Calu3 (cell line): ENCODE results near the gene REEP6. TPM values are rescaled to one million over a fixed set of nuclear protein-coding genes. Genes with fewer than 3 reads are reported as not detected.

Source experiments
- BruUV-seq: library from RNA; stranded (reverse); fragments of 400-500 nt; replicated peaks from 2 replicates; lab custom pipeline; 2021; lab: Mats Ljungman, UMichigan
- CTCF ChIA-PET: fragments of 300-600 bp; sonication (Branson Sonifier 250); formaldehyde crosslinking; loops from one replicate; lab custom pipeline; 2022; ENCODE audit warnings: antibody characterized with exemption; lab: Charles Lee
- DNase-seq: peaks from one replicate; pipeline ENCODE4 v3.0.0; 2022
- H3K27ac Mint-ChIP-seq: one replicate; pipeline ENCODE4 v1.8.0; 2022; ENCODE audit warnings: mixed read lengths; ENCODE audit not compliant: unreplicated experiment
- H3K27me3 Mint-ChIP-seq: one replicate; pipeline ENCODE4 v1.8.0; 2022; ENCODE audit warnings: mixed read lengths; ENCODE audit not compliant: unreplicated experiment
- H3K36me3 Mint-ChIP-seq: one replicate; pipeline ENCODE4 v1.8.0; 2022; ENCODE audit warnings: mild to moderate bottlenecking, moderate library complexity, mixed read lengths; ENCODE audit not compliant: insufficient read depth, unreplicated experiment
- H3K4me1 Mint-ChIP-seq: one replicate; pipeline ENCODE4 v1.8.0; 2022; ENCODE audit warnings: mild to moderate bottlenecking, low read depth, mixed read lengths; ENCODE audit not compliant: unreplicated experiment
- H3K4me3 Mint-ChIP-seq: one replicate; pipeline ENCODE4 v1.8.0; 2022; ENCODE audit warnings: mild to moderate bottlenecking, low read depth, moderate library complexity, mixed read lengths; ENCODE audit not compliant: unreplicated experiment
- H3K9me3 Mint-ChIP-seq: one replicate; pipeline ENCODE4 v1.8.0; 2022; ENCODE audit warnings: low read depth, mixed read lengths; ENCODE audit not compliant: unreplicated experiment
- CTCF ChIP-seq: fragments of 200-600 bp; IDR thresholded peaks from one replicate; pipeline ENCODE4 v1.8.0; 2022; ENCODE audit warnings: antibody characterized with exemption; ENCODE audit not compliant: unreplicated experiment
- intact Hi-C: fragments of 100-400 bp; cut with micrococcal nuclease; formaldehyde crosslinking; loops from one replicate; pipeline ENCODE4 v1.10.0; 2022; ENCODE audit not compliant: unreplicated experiment
- total RNA-seq: library from RNA; stranded (reverse); gene quantifications from 2 replicates; pipeline ENCODE4 v1.2.3, GENCODE V29; 2022

The REEP6 gene
- total RNA-seq, 1 experiment from 2014 or later: 13.9 TPM

DNA sequence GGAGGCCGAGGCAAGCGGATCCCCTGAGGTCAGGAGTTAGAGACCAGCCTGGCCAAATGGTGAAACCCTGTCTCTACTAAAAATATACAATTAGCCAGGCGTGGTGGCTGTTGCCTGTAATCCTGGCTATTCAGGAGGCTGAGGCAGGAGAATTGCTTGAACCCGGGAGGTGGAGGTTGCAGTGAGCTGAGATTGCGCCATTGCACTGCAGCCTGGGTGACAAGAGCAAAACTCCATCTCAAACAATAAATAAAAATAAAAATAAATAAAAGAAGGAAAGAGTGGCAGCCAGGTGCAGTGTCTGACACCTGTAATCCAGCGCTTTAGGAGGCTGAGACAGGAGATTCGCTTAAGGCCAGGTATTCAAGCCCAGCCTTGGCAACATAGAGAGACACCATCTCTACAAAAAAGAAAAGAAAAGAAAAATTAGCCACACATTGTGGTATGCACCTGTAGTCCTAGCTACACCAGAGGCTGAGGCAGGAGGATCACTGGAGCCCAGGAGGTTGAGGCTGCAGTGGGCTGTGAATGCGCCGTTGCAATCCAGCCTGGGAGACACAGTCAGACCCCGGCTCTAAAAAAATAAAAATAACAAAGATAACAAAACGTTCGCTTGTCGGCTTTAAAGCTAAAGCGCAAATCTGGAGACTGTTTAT lies 11.6 kb downstream of the REEP6 start:
- no peak for DNase-seq
- H3K36me3 Mint-ChIP-seq: peaks cover 5% of the 10 kb centered on the region
- no peak overlapping the region for H3K4me3 Mint-ChIP-seq
- intact Hi-C loops: no loop called here
- CTCF ChIA-PET: no interaction called here
- no peaks in the 10 kb centered on the region for H3K4me1 Mint-ChIP-seq
- TF ChIP-seq CTCF: no peak
- BruUV-seq: no TSS peak
- no peaks in the 10 kb centered on the region for H3K27me3 Mint-ChIP-seq
- no peak overlapping the region for H3K27ac Mint-ChIP-seq
- H3K9me3 Mint-ChIP-seq: no peaks in the 10 kb centered on the region

DNA sequence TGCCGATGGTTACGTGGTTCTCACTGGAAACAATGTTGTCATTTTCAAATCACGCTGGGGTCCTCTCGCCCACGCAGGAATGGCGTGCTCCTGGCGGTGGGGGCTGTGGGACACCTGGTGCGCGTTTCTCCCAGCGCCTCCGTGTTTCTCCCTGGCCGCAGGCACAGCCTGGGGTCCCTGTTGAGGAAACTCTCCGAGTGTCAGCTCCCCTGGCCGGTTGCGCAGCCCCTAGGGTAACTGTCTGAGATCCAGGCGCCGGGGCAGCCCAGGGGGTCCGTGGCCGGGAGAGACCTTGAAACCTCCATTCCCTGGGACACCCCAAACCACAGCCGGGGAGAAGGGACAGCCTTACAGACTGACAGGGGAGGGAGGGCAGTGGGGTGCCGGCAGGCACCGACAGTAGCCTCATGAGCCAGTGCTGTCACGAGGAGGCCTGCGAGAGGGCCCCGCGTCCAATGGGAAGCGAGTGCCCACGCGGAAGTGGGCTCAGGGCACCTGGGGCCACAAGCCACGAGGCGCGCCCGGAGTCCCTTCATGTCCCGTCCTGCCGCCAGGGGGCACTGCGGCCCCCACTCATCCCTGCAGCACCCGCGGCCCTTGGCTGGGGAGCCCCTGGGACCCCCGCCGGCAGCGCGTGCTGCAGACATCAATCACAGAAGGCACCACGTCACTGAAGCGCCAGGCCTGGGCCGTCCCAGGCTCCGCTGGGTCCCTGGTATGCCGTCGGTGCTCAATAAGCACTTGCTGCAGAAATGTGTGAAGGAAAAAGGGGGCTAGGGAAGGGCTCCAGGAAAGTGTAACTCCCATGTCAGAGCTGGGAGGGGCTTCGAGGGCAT lies 12.3 kb downstream of the REEP6 start:
- Mint-ChIP-seq H3K4me3 (no peak overlapping the region), H3K27me3 (no peaks in the 10 kb centered on the region), H3K4me1 (no peaks in the 10 kb centered on the region), H3K27ac (no peak overlapping the region), H3K36me3 (peaks cover 10% of the 10 kb centered on the region), H3K9me3 (no peaks in the 10 kb centered on the region)
- CTCF ChIA-PET: no interaction called here
- TF ChIP-seq CTCF: peak; percentile 76
- intact Hi-C loops: no loop called here
- BruUV-seq: no TSS peak
- DNase-seq: peak; percentile 47

- no TSS peak for BruUV-seq
- no peaks in the 10 kb centered on the region for H3K9me3 Mint-ChIP-seq
- peaks cover 10% of the 10 kb centered on the region for H3K36me3 Mint-ChIP-seq
- TF ChIP-seq CTCF: no peak
- CTCF ChIA-PET: no interaction called here
- no peak for DNase-seq
- intact Hi-C loops: no loop called here
- no peak overlapping the region for H3K27ac Mint-ChIP-seq
- H3K4me3 Mint-ChIP-seq: no peak overlapping the region
- no peaks in the 10 kb centered on the region for H3K27me3 Mint-ChIP-seq
- no peaks in the 10 kb centered on the region for H3K4me1 Mint-ChIP-seq
These were observed 13.2 kb downstream of the REEP6 start for GRCh38 chr19:1503925-1504773.

GRCh38 chr19:1505012-1505411 lies 14.0 kb downstream of the REEP6 start:
- CTCF ChIA-PET: no interaction called here
- no peaks in the 10 kb centered on the region for H3K9me3 Mint-ChIP-seq
- no TSS peak for BruUV-seq
- H3K4me1 Mint-ChIP-seq: no peaks in the 10 kb centered on the region
- H3K27ac Mint-ChIP-seq: no peak overlapping the region
- TF ChIP-seq CTCF: no peak
- H3K4me3 Mint-ChIP-seq: no peak overlapping the region
- H3K36me3 Mint-ChIP-seq: peaks cover 10% of the 10 kb centered on the region
- intact Hi-C loops: no loop called here
- DNase-seq: no peak
- peaks cover under 1% of the 10 kb centered on the region for H3K27me3 Mint-ChIP-seq
